Subcutaneous adipose tissue (tissue), 4 donors: Measurements from ENCODE around the gene EID2B. TPM values are rescaled to one million over a fixed set of nuclear protein-coding genes. Genes with fewer than 3 reads are reported as not detected.

Experiments
- total RNA-seq, 4 donors: library from RNA; depleted of rRNA; stranded (reverse); fragments of >200 nt; gene quantifications; one replicate each; pipeline ENCODE4 v1.1.0, GENCODE V29; 2016
- TF ChIP-seq, protein P1 (sequence below): fragments of 450-650 bp; IDR thresholded peaks from one replicate; pipeline ENCODE4 v1.5.1; 2016; ENCODE audit warnings: low read depth, mild to moderate bottlenecking, control low read depth, antibody characterized with exemption, moderate library complexity

The EID2B gene
- total RNA-seq, 4 donors from 2014 or later, result 0.65 to 3.3 (median 2.1) TPM

DNA sequence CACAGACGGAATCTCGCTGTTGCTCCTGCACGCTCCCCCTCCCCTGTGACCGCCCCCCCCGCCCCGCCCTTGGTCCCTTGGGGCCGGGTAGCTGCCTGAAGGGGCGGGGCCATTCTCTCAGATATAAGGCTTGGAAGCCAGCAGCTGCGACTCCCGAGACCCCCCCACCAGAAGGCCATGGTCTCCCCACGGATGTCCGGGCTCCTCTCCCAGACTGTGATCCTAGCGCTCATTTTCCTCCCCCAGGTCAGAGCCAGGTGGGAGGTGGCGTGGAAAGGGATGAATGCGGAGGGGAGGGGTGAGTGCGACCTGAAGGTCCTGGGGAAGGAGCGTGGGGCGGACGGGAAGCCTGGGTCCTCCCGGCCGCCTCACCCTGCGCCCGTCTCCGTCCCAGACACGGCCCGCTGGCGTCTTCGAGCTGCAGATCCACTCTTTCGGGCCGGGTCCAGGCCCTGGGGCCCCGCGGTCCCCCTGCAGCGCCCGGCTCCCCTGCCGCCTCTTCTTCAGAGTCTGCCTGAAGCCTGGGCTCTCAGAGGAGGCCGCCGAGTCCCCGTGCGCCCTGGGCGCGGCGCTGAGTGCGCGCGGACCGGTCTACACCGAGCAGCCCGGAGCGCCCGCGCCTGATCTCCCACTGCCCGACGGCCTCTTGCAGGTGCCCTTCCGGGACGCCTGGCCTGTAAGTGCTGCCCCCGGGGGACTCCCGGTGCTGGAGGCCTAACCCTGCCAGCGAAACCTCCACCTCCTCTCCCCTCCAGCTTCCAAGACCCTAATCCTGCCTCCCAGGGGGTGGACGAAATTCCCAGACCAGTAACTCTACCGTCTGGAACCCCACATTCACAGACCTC lies 33.6 kb downstream of the EID2B start, which contains the start of gene DLL3:
TSS of gene DLL3 (plus strand) at position 150 of the 845 bp plus-strand sequence. CDS start at position 178, 28 bp downstream.
- TF ChIP-seq, protein P1, sequence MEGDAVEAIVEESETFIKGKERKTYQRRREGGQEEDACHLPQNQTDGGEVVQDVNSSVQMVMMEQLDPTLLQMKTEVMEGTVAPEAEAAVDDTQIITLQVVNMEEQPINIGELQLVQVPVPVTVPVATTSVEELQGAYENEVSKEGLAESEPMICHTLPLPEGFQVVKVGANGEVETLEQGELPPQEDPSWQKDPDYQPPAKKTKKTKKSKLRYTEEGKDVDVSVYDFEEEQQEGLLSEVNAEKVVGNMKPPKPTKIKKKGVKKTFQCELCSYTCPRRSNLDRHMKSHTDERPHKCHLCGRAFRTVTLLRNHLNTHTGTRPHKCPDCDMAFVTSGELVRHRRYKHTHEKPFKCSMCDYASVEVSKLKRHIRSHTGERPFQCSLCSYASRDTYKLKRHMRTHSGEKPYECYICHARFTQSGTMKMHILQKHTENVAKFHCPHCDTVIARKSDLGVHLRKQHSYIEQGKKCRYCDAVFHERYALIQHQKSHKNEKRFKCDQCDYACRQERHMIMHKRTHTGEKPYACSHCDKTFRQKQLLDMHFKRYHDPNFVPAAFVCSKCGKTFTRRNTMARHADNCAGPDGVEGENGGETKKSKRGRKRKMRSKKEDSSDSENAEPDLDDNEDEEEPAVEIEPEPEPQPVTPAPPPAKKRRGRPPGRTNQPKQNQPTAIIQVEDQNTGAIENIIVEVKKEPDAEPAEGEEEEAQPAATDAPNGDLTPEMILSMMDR, result no peak

DNA sequence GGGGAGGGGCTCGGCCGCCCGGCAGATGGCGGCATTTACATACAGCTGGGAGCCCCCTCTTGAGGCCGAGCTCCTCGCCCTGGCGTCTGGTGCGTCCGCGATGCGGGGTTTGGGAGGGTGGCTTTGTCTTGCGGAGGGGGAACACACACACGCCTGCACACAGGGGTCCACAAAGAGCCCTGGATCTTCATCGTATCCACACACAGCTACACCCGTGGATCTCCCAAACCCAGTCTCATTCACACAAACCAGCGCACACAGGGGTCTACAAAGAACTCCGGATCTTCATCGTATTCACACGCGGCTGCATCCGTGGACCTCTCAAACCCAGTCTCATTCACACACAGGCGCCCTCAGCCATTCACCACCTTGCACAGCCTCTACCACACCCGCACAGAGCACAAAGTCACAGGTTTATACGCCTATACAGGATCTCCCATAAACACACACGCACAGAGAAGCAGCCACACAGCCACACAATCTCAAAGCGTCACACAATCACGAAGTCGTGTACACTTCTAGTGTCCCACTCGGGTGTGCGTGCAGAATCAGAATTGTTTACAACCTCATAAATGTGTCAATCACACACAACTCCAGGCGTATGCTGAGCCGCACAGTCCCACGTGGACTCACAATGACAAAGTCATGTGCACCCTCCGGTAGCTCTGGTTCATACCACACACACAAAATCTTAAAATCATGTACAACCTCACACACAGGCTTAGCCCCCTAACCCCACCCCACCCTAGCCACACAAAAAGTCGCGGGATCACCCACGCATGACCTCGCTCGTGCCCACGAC lies 34.5 kb downstream of the EID2B start:
- TF ChIP-seq, protein P1, result no peak

DNA sequence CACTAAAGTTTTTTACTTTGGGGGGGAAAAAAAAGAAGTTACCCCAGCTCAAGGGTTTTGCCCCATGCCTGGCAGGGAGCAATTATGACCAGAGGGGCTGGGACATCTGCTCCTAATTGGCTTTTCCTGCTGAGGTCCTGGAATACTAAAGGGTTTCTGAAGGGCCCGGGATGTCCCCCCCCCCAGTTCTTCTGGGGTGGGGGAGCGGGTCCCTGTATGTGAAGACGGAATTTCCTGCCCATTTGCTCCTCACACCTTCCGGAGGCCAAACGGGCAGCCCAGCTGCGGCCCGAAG lies 35.0 kb downstream of the EID2B start:
- TF ChIP-seq, protein P1, result no peak

DNA sequence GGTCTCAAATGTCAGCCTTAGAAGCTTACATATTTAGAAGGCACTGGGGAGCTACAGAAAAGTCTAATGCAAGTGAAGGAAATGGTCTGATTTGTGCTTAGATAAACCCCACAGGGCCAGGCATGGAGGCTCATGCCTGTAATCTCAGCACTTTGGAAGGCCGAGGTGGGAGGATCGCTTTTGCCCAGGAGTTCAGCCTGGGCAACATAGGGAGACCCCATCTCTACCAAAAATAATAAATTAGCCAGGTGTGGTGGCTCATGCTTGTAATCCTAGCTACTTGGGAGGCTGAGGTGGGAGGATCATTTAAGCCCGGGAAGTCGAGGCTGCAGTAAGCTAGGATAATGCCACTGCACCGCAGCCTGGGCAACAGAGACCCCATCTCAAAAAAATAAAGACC lies 36.6 kb downstream of the EID2B start:
- TF ChIP-seq, protein P1, result no peak

DNA sequence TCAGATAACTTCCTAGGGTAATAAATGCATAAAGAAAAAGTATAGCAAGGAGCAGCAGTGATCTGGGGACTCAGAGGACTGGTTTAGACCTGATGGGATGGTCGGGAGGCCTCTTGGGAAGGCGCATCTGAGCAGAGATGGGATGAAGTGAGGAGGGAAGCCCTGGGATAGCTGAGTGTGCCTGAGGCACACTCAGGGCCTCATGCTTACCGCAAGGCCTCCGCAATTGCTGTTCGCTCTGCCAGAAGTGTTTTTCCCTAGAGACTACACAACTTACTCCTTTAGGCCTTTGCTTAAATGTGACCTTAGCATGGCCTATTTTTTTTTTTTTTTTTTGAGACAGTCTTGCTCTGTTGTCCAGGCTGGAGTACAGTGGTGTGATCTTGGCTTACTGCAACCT lies 38.0 kb downstream of the EID2B start:
- TF ChIP-seq, protein P1, result no peak

DNA sequence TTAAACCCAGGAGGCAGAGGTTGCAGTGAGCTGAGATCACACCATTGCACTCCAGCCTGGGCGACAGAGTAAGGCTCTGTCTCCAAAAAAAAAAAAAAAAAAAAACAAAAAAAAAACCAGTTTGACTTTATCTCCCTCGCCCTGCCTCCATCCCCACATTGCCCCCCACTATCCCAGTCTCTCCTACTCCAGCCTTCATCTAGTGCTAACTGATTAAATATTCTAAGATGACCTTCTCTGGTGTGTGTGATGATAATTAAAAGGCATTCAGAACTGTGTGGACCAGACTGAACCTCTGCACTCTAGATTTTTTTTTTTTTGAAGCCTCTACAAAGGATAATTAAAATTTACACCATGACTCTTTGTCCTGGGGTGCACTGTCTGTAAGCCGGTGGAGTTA lies 39.9 kb downstream of the EID2B start:
- TF ChIP-seq, protein P1, result no peak

DNA sequence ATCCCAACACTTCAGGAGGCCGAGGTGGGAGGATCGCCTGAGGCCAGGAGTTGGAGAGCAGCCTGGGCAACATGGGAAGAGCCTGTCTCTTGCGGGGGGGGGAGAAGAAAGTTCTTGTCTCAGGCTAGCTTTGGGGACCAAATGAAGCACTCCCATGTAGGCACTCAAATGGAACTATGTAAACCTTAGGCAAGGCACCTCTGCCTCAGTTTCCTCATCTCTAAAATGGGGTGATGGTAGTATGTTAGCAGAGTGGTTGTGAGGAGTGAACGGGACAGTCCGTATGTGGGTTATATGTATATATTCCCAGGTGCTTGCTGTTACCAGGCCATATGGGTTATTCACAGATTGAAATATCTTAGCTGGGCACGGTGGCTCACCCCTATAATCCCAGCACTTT lies 40.4 kb downstream of the EID2B start:
- TF ChIP-seq, protein P1, result no peak
